Endodermal cell (in vitro differentiated cells): ENCODE results near the gene PRAMEF5. TPM values are rescaled to one million over a fixed set of nuclear protein-coding genes. Genes with fewer than 3 reads are reported as not detected.
"Not testable (repeated sequence)": the region's sequence is repeated elsewhere in the genome, so short reads cannot be mapped to it uniquely, and the experiment has no call there.

Experiments used
- DNase-seq: peaks from one replicate; pipeline ENCODE4 v3.0.0-alpha.2; 2017
- H3K27ac ChIP-seq: 2 replicates; pipeline ENCODE4 v1.5.1; 2013; ENCODE audit warnings: mild to moderate bottlenecking, low read depth, low read length, moderate library complexity
- H3K27me3 ChIP-seq: 2 replicates; pipeline ENCODE4 v1.6.1; 2013; ENCODE audit warnings: mild to moderate bottlenecking, low read length, moderate library complexity; ENCODE audit not compliant: insufficient read depth, control insufficient read depth, poor library complexity, severe bottlenecking
- H3K36me3 ChIP-seq: 2 replicates; pipeline ENCODE4 v1.7.0; 2013; ENCODE audit warnings: mild to moderate bottlenecking, low read length, moderate library complexity; ENCODE audit not compliant: control insufficient read depth, insufficient read depth
- H3K4me1 ChIP-seq: one replicate; pipeline ENCODE4 v1.7.0; 2013; ENCODE audit warnings: low read length; ENCODE audit not compliant: control insufficient read depth, insufficient read depth
- H3K4me3 ChIP-seq: 2 replicates; pipeline ENCODE4 v1.5.1; 2013; ENCODE audit warnings: mild to moderate bottlenecking, low read length, moderate library complexity
- H3K9ac ChIP-seq: 2 replicates; pipeline ENCODE4 v1.6.1; 2013; ENCODE audit warnings: mild to moderate bottlenecking, low read length, moderate library complexity; ENCODE audit not compliant: poor library complexity, severe bottlenecking; ENCODE audit errors: extremely low read depth
- H3K9me3 ChIP-seq: 2 replicates; pipeline ENCODE4 v1.6.1; 2013; ENCODE audit warnings: mild to moderate bottlenecking, low read length, moderate library complexity; ENCODE audit not compliant: control insufficient read depth
- H3K27ac Mint-ChIP-seq: 2 replicates; pipeline ENCODE4 v1.8.0; 2020; ENCODE audit warnings: mixed read lengths
- H3K27me3 Mint-ChIP-seq: 2 replicates; pipeline ENCODE4 v1.8.0; 2021; ENCODE audit warnings: mild to moderate bottlenecking, mixed read lengths; ENCODE audit not compliant: insufficient read depth
- H3K36me3 Mint-ChIP-seq: 2 replicates; pipeline ENCODE4 v1.8.0; 2020; ENCODE audit warnings: low read depth, mixed read lengths
- H3K4me1 Mint-ChIP-seq: 2 replicates; pipeline ENCODE4 v1.8.0; 2020; ENCODE audit warnings: mixed read lengths
- H3K4me3 Mint-ChIP-seq: 2 replicates; pipeline ENCODE4 v1.8.0; 2020; ENCODE audit warnings: mild to moderate bottlenecking, moderate library complexity, mixed read lengths
- H3K9me3 Mint-ChIP-seq: 2 replicates; pipeline ENCODE4 v1.8.0; 2020; ENCODE audit warnings: mild to moderate bottlenecking, mixed read lengths
- WGBS, 2 experiments: methylation state at CpG; one replicate each; pipeline versions ENCODE4 v1.1.5 to v1.1.7; 2013; ENCODE audit warnings: missing lambda C conversion rate in 2 of 2, mixed read lengths in 1 of 2; ENCODE audit not compliant: insufficient coverage in 1 of 2, insufficient read length in 1 of 2; 5-methylcytosine and 5-hydroxymethylcytosine counted together
- long read RNA-seq, 4 experiments: library from polyadenylated mRNA in 2 of 4; library from RNA in 1 of 4; library from capped mRNA in 1 of 4; stranded (forward) in 3 of 4; unstranded in 1 of 4; transcript quantifications; one replicate each; pipeline ENCODE4 v2.0.0, GENCODE V29; 2020 to 2021; ENCODE audit warnings: inconsistent platforms in 1 of 4
- polyA plus RNA-seq, 2 experiments: library from polyadenylated mRNA; stranded (reverse); fragments of 50-300 nt; gene quantifications; one replicate each; pipeline ENCODE4 v1.2.3, GENCODE V29; 2013
- total RNA-seq, 2 donors: library from RNA; stranded (reverse); fragmentation: NEBNext Ultra II Directional in 1 of 2; extraction: Animal tissue kit (Norgen Biotek cat#: 25700) in 1 of 2; gene quantifications; 2 replicates in 1 of 2; 3 replicates in 1 of 2; pipeline ENCODE4 v1.2.1, GENCODE V29; 2021

PRAMEF5 gene
- total RNA-seq = not detected
- not detected for polyA plus RNA-seq (2013, experiment 1 of 2)
- polyA plus RNA-seq (2013, experiment 2 of 2) = not detected
- long read RNA-seq, experiment 1 = 0 reads
- long read RNA-seq, experiment 2 = 0 reads
- long read RNA-seq, experiment 3 = 0 reads
- long read RNA-seq, experiment 4 = 0 reads

DNA sequence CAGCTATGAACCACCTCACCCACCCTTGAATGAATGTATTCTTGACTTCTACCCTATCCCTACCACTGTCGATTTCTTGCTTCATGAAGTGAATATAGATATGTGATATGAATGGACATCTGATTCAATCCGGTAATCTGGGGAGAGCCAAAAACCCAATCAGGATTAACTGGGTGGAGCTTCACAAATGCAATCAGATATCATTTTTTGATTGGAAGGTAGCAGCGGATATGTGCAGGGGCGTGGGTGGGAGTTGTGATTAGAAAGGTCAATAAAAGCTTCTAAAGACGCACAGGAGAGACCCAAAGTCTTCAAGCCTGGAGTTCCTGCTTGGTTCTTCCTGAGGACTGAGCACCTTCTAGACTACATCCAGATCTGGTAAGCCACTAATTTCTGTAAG is at the start of gene PRAMEF5:
Gene PRAMEF5 (plus strand): TSS at position 301 of the 400 bp plus-strand sequence. CDS start 5,071 bp downstream, outside the sequence.
- H3K4me3 Mint-ChIP-seq, H3K36me3 ChIP-seq, DNase-seq, H3K9ac ChIP-seq, H3K27ac Mint-ChIP-seq, H3K27me3 ChIP-seq, H3K27me3 Mint-ChIP-seq, H3K9me3 Mint-ChIP-seq, H3K27ac ChIP-seq, H3K4me1 Mint-ChIP-seq, H3K4me1 ChIP-seq, H3K36me3 Mint-ChIP-seq, H3K9me3 ChIP-seq, H3K4me3 ChIP-seq: not testable (repeated sequence)
- WGBS, 2 experiments = no CpG with 5 or more reads among the region's 5 CpGs

DNA sequence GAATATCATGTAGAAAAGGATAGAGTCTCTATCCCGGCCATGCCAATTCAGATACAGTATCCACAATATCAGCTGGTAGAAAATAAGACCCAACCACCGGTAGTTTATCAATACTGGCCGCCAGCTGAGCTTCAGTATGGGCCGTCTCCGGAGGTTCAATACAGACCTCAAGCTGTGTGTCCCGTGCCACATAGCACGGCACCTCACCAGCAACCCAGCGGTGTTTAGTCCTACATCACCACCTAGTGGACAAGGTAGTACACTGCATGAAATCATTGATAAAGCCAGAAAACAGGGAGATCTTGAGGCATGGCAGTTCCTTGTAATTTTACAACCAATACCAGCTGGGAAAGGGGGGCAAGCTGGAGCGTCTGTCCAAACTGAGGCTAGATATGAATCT is 45.3 kb upstream of the PRAMEF5 start:
- WGBS, 2 experiments = no CpG with 5 or more reads among the region's 9 CpGs
- H3K36me3 Mint-ChIP-seq, H3K27me3 Mint-ChIP-seq, H3K27me3 ChIP-seq, H3K4me1 ChIP-seq, H3K27ac ChIP-seq, H3K4me3 Mint-ChIP-seq, H3K9ac ChIP-seq, H3K36me3 ChIP-seq, H3K27ac Mint-ChIP-seq, H3K4me3 ChIP-seq, H3K4me1 Mint-ChIP-seq, H3K9me3 Mint-ChIP-seq, DNase-seq, H3K9me3 ChIP-seq: not testable (repeated sequence)

DNA sequence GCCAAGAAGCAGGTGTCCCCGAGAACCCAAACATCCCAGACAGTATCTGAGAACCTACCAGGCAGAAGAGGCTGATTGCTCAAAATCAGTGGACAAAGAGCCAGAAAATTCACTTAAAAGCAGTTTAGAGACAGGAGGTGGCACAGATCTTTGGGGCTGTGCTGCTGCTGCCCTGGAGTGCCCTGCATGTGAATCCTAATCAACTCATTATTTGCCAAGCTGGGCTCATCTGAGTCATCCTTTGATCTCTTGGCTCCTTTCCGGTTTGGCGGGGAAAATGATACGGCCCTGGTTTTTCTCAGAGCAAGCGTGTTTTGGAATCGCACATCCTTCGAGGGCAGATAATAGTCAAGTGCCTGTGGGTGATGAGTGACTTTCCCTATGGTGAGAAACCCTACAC is 37.4 kb upstream of the PRAMEF5 start:
- not testable (repeated sequence) for H3K27me3 ChIP-seq, H3K9ac ChIP-seq, H3K4me1 Mint-ChIP-seq, H3K9me3 ChIP-seq, H3K4me1 ChIP-seq, H3K27ac Mint-ChIP-seq, H3K4me3 Mint-ChIP-seq, H3K27ac ChIP-seq, H3K36me3 ChIP-seq, H3K36me3 Mint-ChIP-seq, H3K4me3 ChIP-seq, DNase-seq, H3K9me3 Mint-ChIP-seq, H3K27me3 Mint-ChIP-seq
- WGBS, 2 experiments = no CpG with 5 or more reads among the region's 7 CpGs

DNA sequence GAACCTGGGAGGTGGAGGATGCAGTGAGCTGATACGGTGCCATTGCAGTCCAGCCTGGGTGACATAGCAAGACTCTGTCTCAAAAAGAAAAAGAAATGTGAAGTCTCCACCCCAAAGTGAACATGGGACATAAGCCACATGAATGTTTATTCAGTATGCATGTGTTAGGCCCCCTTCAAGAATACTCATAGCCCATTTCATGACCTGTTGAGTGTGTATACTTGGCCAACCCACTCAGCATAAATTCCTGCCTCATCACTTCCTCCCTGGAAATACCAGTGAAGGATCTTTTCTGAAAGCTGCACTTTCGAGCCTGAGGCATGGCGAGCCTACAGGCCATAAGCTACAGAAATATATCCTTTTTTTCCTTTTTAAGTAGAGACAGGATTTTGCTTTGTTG is 34.8 kb upstream of the PRAMEF5 start:
- not testable (repeated sequence) for H3K4me3 ChIP-seq, H3K27ac ChIP-seq, H3K4me1 ChIP-seq, H3K4me3 Mint-ChIP-seq, H3K27me3 Mint-ChIP-seq, H3K36me3 Mint-ChIP-seq, H3K9me3 Mint-ChIP-seq, H3K36me3 ChIP-seq, H3K9me3 ChIP-seq, H3K27me3 ChIP-seq, H3K4me1 Mint-ChIP-seq, H3K27ac Mint-ChIP-seq, DNase-seq, H3K9ac ChIP-seq
- no CpG with 5 or more reads among the region's 3 CpGs for whole genome bisulfite sequencing, 2 experiments

DNA sequence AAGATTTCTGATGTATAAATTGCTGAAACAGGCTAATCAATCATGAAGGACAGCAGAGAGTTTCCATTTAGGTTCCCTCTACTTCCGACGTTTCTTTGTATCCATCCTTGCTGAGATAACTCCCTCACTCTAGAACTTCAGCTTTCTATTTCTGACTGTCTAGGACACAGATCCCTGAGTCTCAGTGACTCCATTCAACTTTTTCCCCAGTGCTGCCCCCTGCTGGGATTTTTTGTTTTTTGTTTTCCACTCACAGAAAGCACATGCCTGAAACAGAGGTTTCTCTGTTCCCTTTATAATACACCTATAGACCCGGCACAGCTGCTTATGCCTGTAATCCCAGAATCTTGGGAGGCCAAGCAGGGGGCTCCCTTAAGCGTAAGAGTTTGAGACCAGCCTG is 31.2 kb upstream of the PRAMEF5 start:
- not testable (repeated sequence) for H3K9ac ChIP-seq, H3K4me3 ChIP-seq, H3K27ac ChIP-seq, H3K4me1 ChIP-seq, H3K4me3 Mint-ChIP-seq, H3K27me3 ChIP-seq, H3K4me1 Mint-ChIP-seq, DNase-seq, H3K36me3 ChIP-seq, H3K27me3 Mint-ChIP-seq, H3K27ac Mint-ChIP-seq, H3K36me3 Mint-ChIP-seq
- H3K9me3 Mint-ChIP-seq = peaks cover 29% of the 10 kb centered on the region
- WGBS, 2 experiments = no CpG with 5 or more reads among the region's 4 CpGs
- H3K9me3 ChIP-seq = peaks cover 28% of the 10 kb centered on the region
